Measurements from ENCODE around the gene FBXL16. TPM values are rescaled to one million over a fixed set of nuclear protein-coding genes. Genes with fewer than 3 reads are reported as not detected.
A peak's percentile ranks its signal among the peaks of the same experiment; 100 is the strongest.

Gene FBXL16
- total RNA-seq, 6 donors from 2014 or later: 1.0 to 8.1 (median 4.1) TPM

DNA sequence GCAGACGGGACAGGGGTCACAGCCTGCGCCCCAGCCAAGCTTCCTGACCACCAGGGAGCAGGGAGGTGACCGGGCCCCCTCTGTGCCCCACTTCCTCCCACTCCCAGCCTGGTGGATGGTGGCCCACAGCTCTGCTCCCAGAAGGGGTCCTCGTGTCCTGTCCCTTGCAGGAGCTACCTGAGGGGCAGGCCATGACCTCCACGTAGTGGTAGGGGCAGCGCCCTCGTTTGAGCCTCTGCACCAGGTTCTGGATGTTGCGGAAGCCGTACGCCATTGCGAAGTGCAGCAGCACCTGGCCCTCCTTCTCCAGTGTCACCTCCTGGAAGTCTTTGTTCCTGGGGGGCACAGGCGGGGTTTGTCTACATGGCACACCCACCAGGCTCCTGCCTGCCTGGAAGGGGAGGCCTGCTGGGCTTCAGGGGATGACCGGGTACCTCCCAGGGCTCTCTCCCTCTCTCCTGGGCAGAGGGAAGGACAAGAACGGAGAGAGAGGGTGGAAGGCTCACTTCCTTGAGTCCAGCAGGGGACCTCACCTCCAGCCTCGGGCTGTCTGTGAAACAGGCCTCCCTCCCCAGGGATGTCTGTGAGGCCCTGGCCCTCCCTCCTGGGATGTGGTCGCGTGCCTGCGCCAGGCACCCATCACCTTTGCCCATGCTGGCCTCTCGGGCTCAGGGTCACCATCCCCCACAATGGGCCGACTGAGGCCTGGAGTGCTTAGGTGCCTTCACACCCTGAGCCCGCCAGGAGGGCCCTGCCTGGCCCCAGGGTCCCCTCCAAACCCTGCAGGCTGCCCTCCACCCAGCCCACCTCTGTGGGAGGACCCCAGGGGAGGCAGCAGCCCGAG is 25.3 kb upstream of the FBXL16 start:
- TF ChIP-seq, protein P1, sequence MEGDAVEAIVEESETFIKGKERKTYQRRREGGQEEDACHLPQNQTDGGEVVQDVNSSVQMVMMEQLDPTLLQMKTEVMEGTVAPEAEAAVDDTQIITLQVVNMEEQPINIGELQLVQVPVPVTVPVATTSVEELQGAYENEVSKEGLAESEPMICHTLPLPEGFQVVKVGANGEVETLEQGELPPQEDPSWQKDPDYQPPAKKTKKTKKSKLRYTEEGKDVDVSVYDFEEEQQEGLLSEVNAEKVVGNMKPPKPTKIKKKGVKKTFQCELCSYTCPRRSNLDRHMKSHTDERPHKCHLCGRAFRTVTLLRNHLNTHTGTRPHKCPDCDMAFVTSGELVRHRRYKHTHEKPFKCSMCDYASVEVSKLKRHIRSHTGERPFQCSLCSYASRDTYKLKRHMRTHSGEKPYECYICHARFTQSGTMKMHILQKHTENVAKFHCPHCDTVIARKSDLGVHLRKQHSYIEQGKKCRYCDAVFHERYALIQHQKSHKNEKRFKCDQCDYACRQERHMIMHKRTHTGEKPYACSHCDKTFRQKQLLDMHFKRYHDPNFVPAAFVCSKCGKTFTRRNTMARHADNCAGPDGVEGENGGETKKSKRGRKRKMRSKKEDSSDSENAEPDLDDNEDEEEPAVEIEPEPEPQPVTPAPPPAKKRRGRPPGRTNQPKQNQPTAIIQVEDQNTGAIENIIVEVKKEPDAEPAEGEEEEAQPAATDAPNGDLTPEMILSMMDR (IDR thresholded peaks at IDR 0.05): no peak
- no peak for TF ChIP-seq POLR2A (IDR thresholded peaks at IDR 0.05)
- TF ChIP-seq POLR2AphosphoS5 (IDR thresholded peaks at IDR 0.05): no peak
- TF ChIP-seq EP300 (IDR thresholded peaks at IDR 0.05): no peak
- peaks cover 0 to 26% (median 17%) of the 10 kb centered on the region in 4 donors for H3K27me3 ChIP-seq
- H3K27ac ChIP-seq: no peak overlapping the region
- ATAC-seq (ENCODE audit: low FRiP score in 2 of 2): no peak
- H3K4me1 ChIP-seq: peaks cover 20 to 32% (median 28%) of the 10 kb centered on the region in 4 donors
- H3K9me3 ChIP-seq: no peaks in the 10 kb centered on the region
- WGBS, 2 donors: 87 to 90% methylated on average over 13 to 19 of the region's 22 CpGs
- peaks cover 2 to 53% (median 31%) of the 10 kb centered on the region in 4 donors for H3K36me3 ChIP-seq
- no peak overlapping the region for H3K4me3 ChIP-seq
- DNase-seq: peak in 1 of 2 donors; percentile 56

DNA sequence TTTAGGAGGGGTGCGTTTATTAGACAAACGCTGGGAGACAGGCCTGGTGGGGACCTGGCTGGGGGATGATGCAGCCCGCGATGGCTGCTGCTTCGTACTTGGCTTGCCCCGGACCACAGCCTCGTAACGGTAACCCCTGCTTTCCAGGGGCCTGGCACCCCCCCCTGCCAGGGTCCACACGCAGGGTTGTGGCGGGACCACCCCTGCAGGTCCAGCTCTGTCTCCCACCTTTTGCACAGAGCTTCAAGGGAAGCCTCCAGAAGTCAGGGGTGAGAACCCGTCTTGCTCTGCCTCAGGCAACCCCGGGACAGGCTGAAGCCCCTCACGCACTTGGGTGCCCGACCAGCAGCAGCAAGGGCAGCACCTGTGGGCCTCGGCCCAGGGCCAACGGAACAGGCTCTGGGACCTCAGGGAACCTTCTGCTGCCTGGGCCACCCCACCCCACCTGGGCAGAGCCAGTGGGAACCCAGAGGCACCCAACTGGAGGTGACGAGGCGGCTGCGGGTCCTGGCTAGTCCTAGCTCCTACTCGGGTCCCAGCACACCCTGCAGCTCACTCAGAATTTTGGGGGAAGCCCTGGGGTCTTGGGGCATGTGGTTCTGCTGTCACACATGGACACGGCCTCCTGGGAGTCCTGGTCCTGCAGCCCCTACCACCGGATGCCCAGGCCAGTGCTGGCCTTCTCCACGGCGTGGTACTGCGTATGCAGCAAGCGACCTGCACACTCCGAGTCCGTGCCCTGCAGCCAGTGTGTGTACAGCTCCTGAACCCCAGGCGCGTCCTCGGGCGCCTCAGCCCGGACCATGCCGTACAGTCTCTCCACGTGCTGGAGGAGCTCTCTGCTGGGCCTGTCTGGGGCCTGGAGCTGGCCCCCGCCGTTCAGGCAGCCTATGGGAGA is 24.4 kb upstream of the FBXL16 start:
- peaks cover 2 to 44% (median 27%) of the 10 kb centered on the region in 4 donors for H3K36me3 ChIP-seq
- H3K4me1 ChIP-seq: peaks cover 20 to 33% (median 28%) of the 10 kb centered on the region in 4 donors
- H3K9me3 ChIP-seq: no peaks in the 10 kb centered on the region
- WGBS, 2 donors: 92 to 93% methylated on average over 16 to 27 of the region's 37 CpGs
- no peak overlapping the region for H3K27ac ChIP-seq
- TF ChIP-seq, protein P1 (IDR thresholded peaks at IDR 0.05): no peak
- no peak for TF ChIP-seq POLR2A (IDR thresholded peaks at IDR 0.05)
- TF ChIP-seq POLR2AphosphoS5 (IDR thresholded peaks at IDR 0.05): no peak
- TF ChIP-seq EP300 (IDR thresholded peaks at IDR 0.05): no peak
- ATAC-seq (ENCODE audit: low FRiP score in 2 of 2) (no peak), DNase-seq (peak in 1 of 2 donors; percentile 82)
- H3K4me3 ChIP-seq: no peak overlapping the region
- H3K27me3 ChIP-seq: peaks cover 0 to 29% (median 17%) of the 10 kb centered on the region in 4 donors

DNA sequence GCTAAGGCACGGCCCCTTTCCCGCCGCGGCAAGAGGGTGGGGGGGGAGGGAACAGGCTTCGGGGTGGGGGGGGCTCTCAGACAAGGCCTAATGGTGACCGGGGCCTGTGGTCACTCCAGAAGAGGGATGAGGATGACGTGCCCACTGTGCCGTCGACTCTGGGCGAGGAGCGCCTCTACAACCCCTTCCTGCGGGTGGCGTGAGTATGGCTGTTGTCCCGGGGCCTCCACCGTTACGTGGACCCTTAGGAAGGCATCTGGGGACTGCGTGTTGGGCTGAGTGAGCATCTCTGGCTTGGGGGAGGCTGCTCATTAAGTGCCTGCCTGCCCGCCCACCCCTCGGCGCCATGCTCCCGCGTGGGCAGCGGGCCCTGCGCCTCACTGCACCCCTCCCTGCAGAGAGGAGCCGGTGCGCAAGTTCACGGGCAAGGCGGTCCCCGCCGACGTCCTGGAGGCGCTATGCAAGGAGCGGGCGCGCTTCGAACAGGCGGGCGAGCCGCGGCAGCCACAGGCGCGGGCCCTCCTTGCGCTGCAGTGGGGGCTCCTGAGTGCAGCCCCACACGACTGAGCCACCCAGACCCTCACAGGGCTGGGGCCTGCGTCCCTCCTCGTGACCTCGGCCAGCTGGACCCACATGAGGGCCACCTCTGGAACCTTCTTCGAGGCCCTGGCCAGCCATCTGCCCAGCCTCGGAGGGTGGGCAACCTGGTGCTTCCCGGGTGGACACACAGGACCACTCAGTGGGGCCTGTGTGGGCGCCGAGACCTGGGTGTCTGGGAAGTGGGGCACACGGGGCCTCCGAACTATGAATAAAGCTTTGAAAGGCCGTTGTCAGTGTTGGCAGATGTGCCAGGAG is 23.5 kb upstream of the FBXL16 start:
- ATAC-seq (ENCODE audit: low FRiP score in 2 of 2): no peak
- TF ChIP-seq POLR2A (IDR thresholded peaks at IDR 0.05) (peak in 1 of 4 donors; percentile 1), POLR2AphosphoS5 (IDR thresholded peaks at IDR 0.05) (no peak)
- WGBS, 2 donors: 59 to 88% methylated on average over 12 to 33 of the region's 55 CpGs
- Histone ChIP-seq H3K27ac (no peak overlapping the region), H3K9me3 (no peaks in the 10 kb centered on the region), H3K36me3 (peaks cover under 1 to 35% (median 19%) of the 10 kb centered on the region in 4 donors), H3K4me1 (peaks cover 20 to 33% (median 28%) of the 10 kb centered on the region in 4 donors), H3K27me3 (peaks cover 0 to 29% (median 17%) of the 10 kb centered on the region in 4 donors), H3K4me3 (peak overlapping the region in 3 of 4 donors; percentile 54 to 65 (median 64))
- DNase-seq: peak in 1 of 2 donors; percentile 86

DNA sequence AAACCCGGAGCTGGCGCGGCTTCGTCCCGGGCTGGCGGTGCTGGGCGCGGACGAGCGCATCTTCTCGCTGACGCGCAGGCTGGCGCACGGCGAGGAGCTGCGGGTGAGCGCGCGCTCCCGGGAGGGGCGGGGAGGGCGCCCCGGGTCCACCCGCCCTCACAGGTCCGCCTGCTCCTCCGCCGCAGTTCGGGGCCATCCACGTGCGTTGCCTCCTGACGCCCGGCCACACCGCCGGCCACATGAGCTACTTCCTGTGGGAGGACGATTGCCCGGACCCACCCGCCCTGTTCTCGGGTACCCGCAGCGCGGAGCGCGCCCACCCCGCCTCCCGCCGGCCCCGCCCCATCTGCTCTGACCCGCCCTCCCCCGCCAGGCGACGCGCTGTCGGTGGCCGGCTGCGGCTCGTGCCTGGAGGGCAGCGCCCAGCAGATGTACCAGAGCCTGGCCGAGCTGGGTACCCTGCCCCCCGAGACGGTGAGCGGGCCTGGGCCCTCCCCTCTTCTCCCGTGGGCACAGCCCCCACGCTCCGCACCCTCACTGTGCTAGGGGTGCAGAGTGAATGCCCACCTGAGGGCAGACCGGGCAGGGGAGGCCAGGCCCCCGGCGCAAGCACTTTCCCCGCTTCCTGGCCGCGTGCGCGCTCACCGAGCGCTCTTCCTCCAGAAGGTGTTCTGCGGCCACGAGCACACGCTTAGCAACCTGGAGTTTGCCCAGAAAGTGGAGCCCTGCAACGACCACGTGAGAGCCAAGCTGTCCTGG is 22.7 kb upstream of the FBXL16 start:
- Histone ChIP-seq H3K9me3 (no peaks in the 10 kb centered on the region), H3K4me1 (peaks cover 20 to 33% (median 28%) of the 10 kb centered on the region in 4 donors), H3K27ac (peak overlapping the region in 2 of 4 donors; percentile 52 to 53), H3K27me3 (peaks cover 0 to 29% (median 17%) of the 10 kb centered on the region in 4 donors), H3K4me3 (peak overlapping the region; percentile 6 to 65 (median 59)), H3K36me3 (peaks cover 0 to 27% (median 15%) of the 10 kb centered on the region in 4 donors)
- TF ChIP-seq EP300 (IDR thresholded peaks at IDR 0.05) (no peak), POLR2A (IDR thresholded peaks at IDR 0.05) (peak in 1 of 4 donors; percentile 30), POLR2AphosphoS5 (IDR thresholded peaks at IDR 0.05) (peak in 1 of 2 donors; percentile 16)
- TF ChIP-seq, protein P1 (IDR thresholded peaks at IDR 0.05): no peak
- peak; percentile 70 to 94 for DNase-seq
- peak in 1 of 2 donors; percentile 69 for ATAC-seq (ENCODE audit: low FRiP score in 2 of 2)
- 2 to 4% methylated on average over 15 to 30 of the region's 80 CpGs for WGBS, 2 donors

Measured in upper lobe of left lung (tissue), 6 donors.